ENCODE data around the gene CEP112.

CEP112 gene

GRCh38 chr17:65977041-65977440, 214.9 kb downstream of the CEP112 start:
- no peak for DNase-seq

- no peak for DNase-seq
These were observed 216.1 kb downstream of the CEP112 start for GRCh38 chr17:65975878-65976277.

- no peak for DNase-seq
These were observed 218.7 kb downstream of the CEP112 start for GRCh38 chr17:65973237-65973636.

GRCh38 chr17:65967372-65967771, 224.6 kb downstream of the CEP112 start:
- no peak for DNase-seq

GRCh38 chr17:65966072-65966695, 225.7 kb downstream of the CEP112 start:
- DNase-seq, result no peak

- DNase-seq, result no peak
These were observed 228.8 kb downstream of the CEP112 start for GRCh38 chr17:65963179-65963578.

- no peak for DNase-seq
These were observed 232.3 kb downstream of the CEP112 start for GRCh38 chr17:65959630-65960029.

GRCh38 chr17:65956814-65957213, 235.1 kb downstream of the CEP112 start:
- no peak for DNase-seq

- DNase-seq, result no peak
These were observed 237.8 kb downstream of the CEP112 start for GRCh38 chr17:65954148-65954449.

- DNase-seq, result no peak
These were observed 238.4 kb downstream of the CEP112 start for GRCh38 chr17:65953316-65954147.

GRCh38 chr17:65952586-65952985, 239.3 kb downstream of the CEP112 start:
- no peak for DNase-seq

GRCh38 chr17:65952015-65952414, 239.9 kb downstream of the CEP112 start:
- no peak for DNase-seq

- DNase-seq, result no peak
These were observed 244.1 kb downstream of the CEP112 start for GRCh38 chr17:65947831-65948230.

- no peak for DNase-seq
These were observed 249.3 kb downstream of the CEP112 start for GRCh38 chr17:65942592-65942991.

- no peak for DNase-seq
These were observed 250.5 kb downstream of the CEP112 start for GRCh38 chr17:65941356-65941899.

- DNase-seq, result no peak
These were observed 255.9 kb downstream of the CEP112 start for GRCh38 chr17:65936013-65936412.

GRCh38 chr17:65933290-65933689, 258.6 kb downstream of the CEP112 start:
- no peak for DNase-seq

GRCh38 chr17:65931246-65932149, 260.4 kb downstream of the CEP112 start:
- DNase-seq, result no peak

- DNase-seq, result no peak
These were observed 261.7 kb downstream of the CEP112 start for GRCh38 chr17:65930140-65930730.

GRCh38 chr17:65926599-65926998, 265.3 kb downstream of the CEP112 start:
- DNase-seq, result no peak

GRCh38 chr17:65925606-65926307, 266.2 kb downstream of the CEP112 start:
- DNase-seq, result no peak

- no peak for DNase-seq
These were observed 270.9 kb downstream of the CEP112 start for GRCh38 chr17:65920996-65921395.

Data from hematopoietic multipotent progenitor cell treated with erythropoietin and hydrocortisone succinate and interleukin-3 and kit ligand, for 8 days (in vitro differentiated cells).